HG02588 (cell line): Measurements from ENCODE around the gene GLYR1.

Experiments
- ATAC-seq: cut with Tn5 transposase; IDR thresholded peaks from one replicate; pipeline ENCODE4 v1.9.1; 2021; ENCODE audit warnings: mild to moderate bottlenecking, moderate library complexity; ENCODE audit not compliant: unreplicated experiment

GLYR1 gene

GRCh38 chr16:4768549-4769305 is 78.4 kb downstream of the GLYR1 start:
- peak; percentile 53 for ATAC-seq

GRCh38 chr16:4767872-4768548 is 79.1 kb downstream of the GLYR1 start:
- peak; percentile 2 for ATAC-seq

- ATAC-seq = peak; percentile 82
Observed at GRCh38 chr16:4766875-4767628, 80.0 kb downstream of the GLYR1 start, which contains the start of gene ZNF500. Gene ZNF500, minus strand, starts transcription at chr16:4767162. Its CDS starts 1,184 bp downstream, at chr16:4765978.

GRCh38 chr16:4765511-4766474 is 81.3 kb downstream of the GLYR1 start:
- no peak for ATAC-seq

- no peak for ATAC-seq
Observed at GRCh38 chr16:4763791-4764190, 83.3 kb downstream of the GLYR1 start.

GRCh38 chr16:4762205-4762604 is 84.9 kb downstream of the GLYR1 start:
- no peak for ATAC-seq

- ATAC-seq = no peak
Observed at GRCh38 chr16:4760221-4760910, 86.7 kb downstream of the GLYR1 start.

- no peak for ATAC-seq
Observed at GRCh38 chr16:4755687-4756086, 91.4 kb downstream of the GLYR1 start.

GRCh38 chr16:4754865-4755264 is 92.2 kb downstream of the GLYR1 start:
- no peak for ATAC-seq

GRCh38 chr16:4753227-4753626 is 93.9 kb downstream of the GLYR1 start:
- no peak for ATAC-seq
